Lower leg skin (tissue), 3 donors: ENCODE results near the gene RNF125.
"Not testable (repeated sequence)": the region's sequence is repeated elsewhere in the genome, so short reads cannot be mapped to it uniquely, and the experiment has no call there.

Experiments
- POLR2A ChIP-seq, 2 donors: fragments of 450-650 bp; IDR thresholded peaks; one replicate each; pipeline ENCODE4 v1.6.1; 2016 to 2017; ENCODE audit warnings: antibody characterized with exemption in 2 of 2, mild to moderate bottlenecking in 1 of 2, moderate library complexity in 1 of 2
- TF ChIP-seq, protein P1 (sequence below), 3 donors: fragments of 450-650 bp; IDR thresholded peaks; one replicate each; pipeline ENCODE4 v1.5.1; 2016; ENCODE audit warnings: antibody characterized with exemption in 3 of 3, mild to moderate bottlenecking in 3 of 3, moderate library complexity in 2 of 3

DNA sequence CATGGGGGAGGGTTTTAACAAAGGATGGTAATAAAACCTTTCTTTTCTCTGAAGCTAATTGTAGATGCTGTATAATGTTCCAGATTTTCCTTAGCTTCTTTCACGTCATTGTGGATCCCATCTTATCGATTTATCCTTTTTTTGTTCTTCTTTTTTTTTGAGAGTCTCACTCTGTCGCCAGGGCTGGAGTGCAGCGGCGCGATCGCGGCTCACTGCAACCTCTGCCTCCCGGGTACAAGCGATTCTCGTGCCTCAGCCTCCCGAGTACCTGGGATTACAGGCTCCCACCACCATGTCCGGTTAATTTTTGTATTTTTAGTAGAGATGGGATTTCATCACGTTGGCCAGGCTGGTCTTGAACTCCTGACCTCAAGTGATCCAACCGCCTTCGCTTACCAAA, 72.2 kb downstream of the RNF125 start:
- TF ChIP-seq, protein P1, sequence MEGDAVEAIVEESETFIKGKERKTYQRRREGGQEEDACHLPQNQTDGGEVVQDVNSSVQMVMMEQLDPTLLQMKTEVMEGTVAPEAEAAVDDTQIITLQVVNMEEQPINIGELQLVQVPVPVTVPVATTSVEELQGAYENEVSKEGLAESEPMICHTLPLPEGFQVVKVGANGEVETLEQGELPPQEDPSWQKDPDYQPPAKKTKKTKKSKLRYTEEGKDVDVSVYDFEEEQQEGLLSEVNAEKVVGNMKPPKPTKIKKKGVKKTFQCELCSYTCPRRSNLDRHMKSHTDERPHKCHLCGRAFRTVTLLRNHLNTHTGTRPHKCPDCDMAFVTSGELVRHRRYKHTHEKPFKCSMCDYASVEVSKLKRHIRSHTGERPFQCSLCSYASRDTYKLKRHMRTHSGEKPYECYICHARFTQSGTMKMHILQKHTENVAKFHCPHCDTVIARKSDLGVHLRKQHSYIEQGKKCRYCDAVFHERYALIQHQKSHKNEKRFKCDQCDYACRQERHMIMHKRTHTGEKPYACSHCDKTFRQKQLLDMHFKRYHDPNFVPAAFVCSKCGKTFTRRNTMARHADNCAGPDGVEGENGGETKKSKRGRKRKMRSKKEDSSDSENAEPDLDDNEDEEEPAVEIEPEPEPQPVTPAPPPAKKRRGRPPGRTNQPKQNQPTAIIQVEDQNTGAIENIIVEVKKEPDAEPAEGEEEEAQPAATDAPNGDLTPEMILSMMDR (IDR thresholded peaks at IDR 0.05) = not testable (repeated sequence)
- TF ChIP-seq POLR2A (IDR thresholded peaks at IDR 0.05) = not testable (repeated sequence)
